ENCODE measurements around the gene A1BG. TPM values are rescaled to one million over a fixed set of nuclear protein-coding genes. Genes with fewer than 3 reads are reported as not detected.
"Not testable (repeated sequence)": the region's sequence is repeated elsewhere in the genome, so short reads cannot be mapped to it uniquely, and the experiment has no call there.

The A1BG gene
- total RNA-seq, 4 donors from 2014 or later: 0.50 to 14.9 (median 3.4) TPM

GRCh38 chr19:58318297-58318696 is 35.0 kb downstream of the A1BG start:
- H3K9me3 ChIP-seq: no peaks in the 10 kb centered on the region
- WGBS, 2 donors: 94 to 100% methylated on average over 2 to 4 of the region's 4 CpGs
- TF ChIP-seq CTCF (IDR thresholded peaks at IDR 0.05) (no peak), POLR2A (IDR thresholded peaks at IDR 0.05) (no peak)
- H3K4me1 ChIP-seq: no peaks in the 10 kb centered on the region
- no peak for DNase-seq
- H3K27ac ChIP-seq: no peak overlapping the region
- no peak overlapping the region for H3K4me3 ChIP-seq (replicated peaks in 1 of 3)
- H3K27me3 ChIP-seq: no peaks in the 10 kb centered on the region
- intact Hi-C loops (cut with DNase I): no loop called here
- peaks cover 8 to 12% of the 10 kb centered on the region in 2 donors for H3K36me3 ChIP-seq

- no peak overlapping the region for H3K4me3 ChIP-seq (replicated peaks in 1 of 3)
- no peak overlapping the region for H3K27ac ChIP-seq
- no peak for TF ChIP-seq POLR2A (IDR thresholded peaks at IDR 0.05)
- TF ChIP-seq CTCF (IDR thresholded peaks at IDR 0.05): no peak
- DNase-seq: peak in 1 of 2 donors; percentile 19
- intact Hi-C loops (cut with DNase I): no loop called here
- H3K4me1 ChIP-seq: no peaks in the 10 kb centered on the region
- no peaks in the 10 kb centered on the region for H3K9me3 ChIP-seq
- H3K36me3 ChIP-seq: peaks cover 13 to 20% of the 10 kb centered on the region in 2 donors
- H3K27me3 ChIP-seq: no peaks in the 10 kb centered on the region
- WGBS, 2 donors: 52 to 58% methylated on average over 7 of the region's 7 CpGs
Observed at GRCh38 chr19:58317476-58318072, 35.7 kb downstream of the A1BG start.

- Histone ChIP-seq H3K36me3 (peaks cover 26 to 29% of the 10 kb centered on the region in 2 donors), H3K9me3 (no peaks in the 10 kb centered on the region), H3K27me3 (no peaks in the 10 kb centered on the region), H3K4me3 (replicated peaks in 1 of 3) (no peak overlapping the region), H3K27ac (no peak overlapping the region), H3K4me1 (no peaks in the 10 kb centered on the region)
- DNase-seq: no peak
- WGBS, 2 donors: 95 to 100% methylated on average over 2 of the region's 2 CpGs
- intact Hi-C loops (cut with DNase I): no loop called here
- TF ChIP-seq POLR2A (IDR thresholded peaks at IDR 0.05) (no peak), CTCF (IDR thresholded peaks at IDR 0.05) (no peak)
Observed at GRCh38 chr19:58315580-58315979, 37.7 kb downstream of the A1BG start.

- no peak overlapping the region for H3K4me3 ChIP-seq (replicated peaks in 1 of 3)
- H3K36me3 ChIP-seq: peaks cover 31 to 39% of the 10 kb centered on the region in 2 donors
- H3K4me1 ChIP-seq: peaks cover 0 to 7% of the 10 kb centered on the region in 2 donors
- no peaks in the 10 kb centered on the region for H3K9me3 ChIP-seq
- no peak overlapping the region for H3K27ac ChIP-seq
- intact Hi-C loops (cut with DNase I): no loop called here
- 91 to 94% methylated on average over 7 of the region's 7 CpGs for WGBS, 2 donors
- H3K27me3 ChIP-seq: no peaks in the 10 kb centered on the region
- no peak for DNase-seq
- TF ChIP-seq CTCF (IDR thresholded peaks at IDR 0.05): no peak
- TF ChIP-seq POLR2A (IDR thresholded peaks at IDR 0.05): no peak
Observed at GRCh38 chr19:58311345-58311865, 41.9 kb downstream of the A1BG start.

GRCh38 chr19:58310685-58311084 is 42.6 kb downstream of the A1BG start:
- H3K27me3 ChIP-seq; H3K27ac ChIP-seq; H3K9me3 ChIP-seq; H3K4me3 ChIP-seq (replicated peaks in 1 of 3); intact Hi-C loops (cut with DNase I): not testable (repeated sequence)
- H3K36me3 ChIP-seq: peaks cover 31 to 39% of the 10 kb centered on the region in 2 donors
- H3K4me1 ChIP-seq: peaks cover 5 to 13% of the 10 kb centered on the region in 2 donors
- 37 to 43% methylated on average over 13 of the region's 13 CpGs for WGBS, 2 donors
- DNase-seq: peak; percentile 61
- peak in 5 of 6 experiments; percentile 27 to 68 (median 62) for TF ChIP-seq CTCF (IDR thresholded peaks at IDR 0.05)

All from thyroid gland (tissue), 4 donors.